Activated CD8-positive, alpha-beta memory T cell treated with anti-CD3 and anti-CD28 coated beads for 48 hours (primary cell): ENCODE measurements around the gene TBCD.
A peak's percentile ranks its signal among the peaks of the same experiment; 100 is the strongest.

Experiments used
- DNase-seq, 3 experiments: peaks; one replicate each; pipeline ENCODE4 v3.0.0-alpha.2; 2020; ENCODE audit warnings: low read depth in 2 of 3, low spot score in 2 of 3

Gene TBCD

GRCh38 chr17:82849076-82849945 lies 97.4 kb downstream of the TBCD start:
- DNase-seq = no peak

GRCh38 chr17:82851381-82851780 lies 99.5 kb downstream of the TBCD start:
- no peak for DNase-seq

GRCh38 chr17:82854226-82854625 lies 102.4 kb downstream of the TBCD start:
- no peak for DNase-seq

GRCh38 chr17:82856361-82856760 lies 104.5 kb downstream of the TBCD start:
- DNase-seq = no peak

GRCh38 chr17:82858376-82859126 lies 106.7 kb downstream of the TBCD start:
- DNase-seq = no peak

GRCh38 chr17:82859431-82860403 lies 107.9 kb downstream of the TBCD start:
- DNase-seq = no peak

GRCh38 chr17:82860606-82861392 lies 108.9 kb downstream of the TBCD start:
- no peak for DNase-seq

- no peak for DNase-seq
Measured at GRCh38 chr17:82861393-82861775, 109.5 kb downstream of the TBCD start.

GRCh38 chr17:82862191-82862590 lies 110.3 kb downstream of the TBCD start:
- no peak for DNase-seq

- no peak for DNase-seq
Measured at GRCh38 chr17:82862737-82863382, 111.0 kb downstream of the TBCD start.

- no peak for DNase-seq
Measured at GRCh38 chr17:82863383-82863940, 111.6 kb downstream of the TBCD start.

- peak in 2 of 3 experiments; percentile 64 to 70 for DNase-seq
Measured at GRCh38 chr17:82863941-82864712, 112.3 kb downstream of the TBCD start.

- DNase-seq = no peak
Measured at GRCh38 chr17:82864713-82865248, 112.9 kb downstream of the TBCD start.

- DNase-seq = no peak
Measured at GRCh38 chr17:82865274-82865673, 113.4 kb downstream of the TBCD start.

GRCh38 chr17:82865774-82866395 lies 114.0 kb downstream of the TBCD start:
- DNase-seq = no peak

GRCh38 chr17:82866590-82867191 lies 114.8 kb downstream of the TBCD start:
- no peak for DNase-seq

- DNase-seq = no peak
Measured at GRCh38 chr17:82867763-82868325, 116.0 kb downstream of the TBCD start.
